ENCODE data around the gene WFIKKN2. TPM values are rescaled to one million over a fixed set of nuclear protein-coding genes. Genes with fewer than 3 reads are reported as not detected.
A peak's percentile ranks its signal among the peaks of the same experiment; 100 is the strongest.

The WFIKKN2 gene
- total and polyA plus RNA-seq, 8 donors = 0.09 to 0.45 (median 0.15) TPM

GRCh38 chr17:50837980-50838954 lies 2.9 kb downstream of the WFIKKN2 start:
- no peaks in the 10 kb centered on the region for H3K4me1 ChIP-seq
- H3K27ac ChIP-seq = no peak overlapping the region
- no peaks in the 10 kb centered on the region for H3K9me3 ChIP-seq
- ATAC-seq (no peak), DNase-seq (no peak), FAIRE-seq (no peak)
- WGBS, 2 donors = 77 to 79% methylated on average over 21 of the region's 21 CpGs
- no peaks in the 10 kb centered on the region for H3K27me3 ChIP-seq
- no peak for TF ChIP-seq CTCF (IDR thresholded peaks at IDR 0.05)
- H3K4me3 ChIP-seq = no peak overlapping the region
- intact Hi-C loops (cut with DNase I) = loop anchor here in 1 of 3 donors (10.0 kb wide), 1 partner anchor 53 kb away; no protein-coding TSS in a partner anchor
- no peaks in the 10 kb centered on the region for H3K36me3 ChIP-seq

GRCh38 chr17:50839591-50840310 lies 4.4 kb downstream of the WFIKKN2 start:
- no peak overlapping the region for H3K27ac ChIP-seq
- no peaks in the 10 kb centered on the region for H3K27me3 ChIP-seq
- no peaks in the 10 kb centered on the region for H3K4me1 ChIP-seq
- DNase-seq (peak in 1 of 6 donors; percentile 67), FAIRE-seq (no peak), ATAC-seq (no peak)
- no peak overlapping the region for H3K4me3 ChIP-seq
- no peaks in the 10 kb centered on the region for H3K36me3 ChIP-seq
- no peak for TF ChIP-seq CTCF (IDR thresholded peaks at IDR 0.05)
- intact Hi-C loops (cut with DNase I) = loop anchor here (5.0 to 10.0 kb wide), 4 partner anchors 55 to 295 kb away; partner anchors contain the start of gene SPATA20 (in 1 of the 3)
- WGBS, 2 donors = 89 to 93% methylated on average over 29 of the region's 29 CpGs
- no peaks in the 10 kb centered on the region for H3K9me3 ChIP-seq

GRCh38 chr17:50840311-50840851 lies 5.0 kb downstream of the WFIKKN2 start:
- ATAC-seq (no peak), DNase-seq (peak in 1 of 6 donors; percentile 66), FAIRE-seq (no peak)
- no peaks in the 10 kb centered on the region for H3K4me1 ChIP-seq
- H3K36me3 ChIP-seq = no peaks in the 10 kb centered on the region
- no peaks in the 10 kb centered on the region for H3K27me3 ChIP-seq
- no peak for TF ChIP-seq CTCF (IDR thresholded peaks at IDR 0.05)
- H3K27ac ChIP-seq = no peak overlapping the region
- H3K9me3 ChIP-seq = no peaks in the 10 kb centered on the region
- H3K4me3 ChIP-seq = no peak overlapping the region
- intact Hi-C loops (cut with DNase I) = loop anchor here (5.0 to 10.0 kb wide), 3 partner anchors 58 to 296 kb away; partner anchors contain the start of gene SPATA20 (in 1 of the 3)
- WGBS, 2 donors = 88 to 90% methylated on average over 29 of the region's 29 CpGs

- TF ChIP-seq CTCF (IDR thresholded peaks at IDR 0.05) = no peak
- no peak overlapping the region for H3K4me3 ChIP-seq
- 60 to 64% methylated on average over 11 of the region's 11 CpGs for WGBS, 2 donors
- FAIRE-seq (no peak), DNase-seq (no peak), ATAC-seq (no peak)
- H3K4me1 ChIP-seq = no peaks in the 10 kb centered on the region
- H3K27ac ChIP-seq = no peak overlapping the region
- no peaks in the 10 kb centered on the region for H3K27me3 ChIP-seq
- no peaks in the 10 kb centered on the region for H3K36me3 ChIP-seq
- no peaks in the 10 kb centered on the region for H3K9me3 ChIP-seq
- intact Hi-C loops (cut with DNase I) = loop anchor here (5.0 to 10.0 kb wide), 3 partner anchors 59 to 297 kb away; partner anchors contain the start of gene SPATA20 (in 1 of the 3)
Measured at GRCh38 chr17:50841277-50841948, 6.0 kb downstream of the WFIKKN2 start.
